Natural killer cell (primary cell): Measurements from ENCODE around the gene INSC. TPM values are rescaled to one million over a fixed set of nuclear protein-coding genes. Genes with fewer than 3 reads are reported as not detected.

Source experiments
- ATAC-seq, 3 donors: fragments of 150-1000 bp in 2 of 3; fragments of 200-7000 bp in 1 of 3; cut with Tn5 transposase; 1 replicate in 1 of 3; 2 replicates in 2 of 3; pipeline ENCODE4 v1.10.0; 2021; ENCODE audit warnings: mild to moderate bottlenecking in 2 of 3, moderate library complexity in 2 of 3
- DNase-seq, 2 donors: peaks; one replicate each; pipeline versions ENCODE4 v3.0.0 to v3.0.0-alpha.2; 2013 to 2021; ENCODE audit warnings: mixed read lengths in 1 of 2
- H3K27ac ChIP-seq: one replicate; pipeline ENCODE4 v1.5.1; 2013; ENCODE audit warnings: mild to moderate bottlenecking, low read length
- H3K27me3 ChIP-seq: one replicate; pipeline ENCODE4 v1.6.1; 2013; ENCODE audit warnings: low read length; ENCODE audit not compliant: control insufficient read depth, insufficient read depth
- H3K36me3 ChIP-seq: one replicate; pipeline ENCODE4 v1.6.1; 2013; ENCODE audit warnings: low read length; ENCODE audit not compliant: control insufficient read depth, insufficient read depth
- H3K4me1 ChIP-seq: one replicate; pipeline ENCODE4 v1.6.1; 2013; ENCODE audit warnings: low read length; ENCODE audit not compliant: control insufficient read depth, insufficient read depth
- H3K4me3 ChIP-seq: one replicate; pipeline ENCODE4 v1.5.1; 2013; ENCODE audit warnings: low read length
- H3K9me3 ChIP-seq: one replicate; pipeline ENCODE4 v1.6.1; 2013; ENCODE audit warnings: low read length; ENCODE audit not compliant: control insufficient read depth, insufficient read depth
- H3K27ac Mint-ChIP-seq, 2 donors: one replicate each; pipeline ENCODE4 v1.8.0; 2022; ENCODE audit warnings: mild to moderate bottlenecking in 2 of 2, mixed read lengths in 2 of 2, moderate library complexity in 1 of 2
- H3K27me3 Mint-ChIP-seq, 2 donors: one replicate each; pipeline ENCODE4 v1.8.0; 2022; ENCODE audit warnings: low read depth in 2 of 2, mixed read lengths in 2 of 2
- H3K36me3 Mint-ChIP-seq: one replicate; pipeline ENCODE4 v1.8.0; 2022; ENCODE audit warnings: mixed read lengths
- H3K4me1 Mint-ChIP-seq, 2 donors: one replicate each; pipeline ENCODE4 v1.8.0; 2022; ENCODE audit warnings: mixed read lengths in 2 of 2
- H3K4me3 Mint-ChIP-seq: one replicate; pipeline ENCODE4 v1.8.0; 2022; ENCODE audit warnings: mild to moderate bottlenecking, moderate library complexity, mixed read lengths
- H3K9me3 Mint-ChIP-seq, 2 donors: one replicate each; pipeline ENCODE4 v1.8.0; 2022; ENCODE audit warnings: mixed read lengths in 2 of 2
- CTCF ChIP-seq: fragments of 200-600 bp; IDR thresholded peaks from one replicate; pipeline ENCODE4 v1.8.0; 2022; ENCODE audit warnings: antibody characterized with exemption
- WGBS: methylation state at CpG from one replicate; pipeline ENCODE4 v1.1.7; 2013; ENCODE audit warnings: missing lambda C conversion rate; ENCODE audit not compliant: insufficient coverage; 5-methylcytosine and 5-hydroxymethylcytosine counted together
- intact Hi-C: fragments of 100-400 bp; cut with micrococcal nuclease; formaldehyde crosslinking; loops from one replicate; pipeline ENCODE4 v1.14.2; 2022
- total RNA-seq, 4 donors: library from RNA; stranded (reverse); fragments of 120-200 nt in 1 of 4; gene quantifications; one replicate each; pipeline versions ENCODE4 v1.2.3 to v1.2.4, GENCODE V29; 2013 to 2022

INSC gene
- total RNA-seq, 3 donors from 2014 or later (not counting 1 experiment from before 2014, with no cell fraction given): 0.16 to 0.27 TPM; not detected in 1

- Mint-ChIP-seq H3K4me3 (no peak overlapping the region), H3K36me3 (no peaks in the 10 kb centered on the region), H3K4me1 (no peaks in the 10 kb centered on the region), H3K27me3 (peaks cover 8 to 18% of the 10 kb centered on the region in 2 donors), H3K9me3 (no peaks in the 10 kb centered on the region), H3K27ac (no peak overlapping the region)
- H3K4me3 ChIP-seq: no peak overlapping the region
- H3K9me3 ChIP-seq: no peaks in the 10 kb centered on the region
- DNase-seq (no peak), ATAC-seq (no peak)
- no peaks in the 10 kb centered on the region for H3K27me3 ChIP-seq
- TF ChIP-seq CTCF: no peak
- intact Hi-C loops: no loop called here
- H3K36me3 ChIP-seq: no peaks in the 10 kb centered on the region
- 93% methylated on average over 4 of the region's 4 CpGs for WGBS
- no peaks in the 10 kb centered on the region for H3K4me1 ChIP-seq
- no peak overlapping the region for H3K27ac ChIP-seq
Measured at GRCh38 chr11:15201586-15201985, 86.9 kb downstream of the INSC start.

GRCh38 chr11:15202626-15203025 is 87.9 kb downstream of the INSC start:
- H3K4me3 Mint-ChIP-seq: no peak overlapping the region
- H3K27me3 Mint-ChIP-seq: peaks cover 7 to 12% of the 10 kb centered on the region in 2 donors
- H3K27ac Mint-ChIP-seq: no peak overlapping the region
- H3K9me3 ChIP-seq: no peaks in the 10 kb centered on the region
- H3K4me3 ChIP-seq: no peak overlapping the region
- no peak overlapping the region for H3K27ac ChIP-seq
- no peaks in the 10 kb centered on the region for H3K36me3 ChIP-seq
- WGBS: 81% methylated on average over 5 of the region's 5 CpGs
- no peaks in the 10 kb centered on the region for H3K4me1 Mint-ChIP-seq
- no peaks in the 10 kb centered on the region for H3K4me1 ChIP-seq
- no peak for TF ChIP-seq CTCF
- H3K27me3 ChIP-seq: no peaks in the 10 kb centered on the region
- H3K9me3 Mint-ChIP-seq: no peaks in the 10 kb centered on the region
- intact Hi-C loops: no loop called here
- ATAC-seq (no peak), DNase-seq (no peak)
- H3K36me3 Mint-ChIP-seq: no peaks in the 10 kb centered on the region

GRCh38 chr11:15204711-15205110 is 90.0 kb downstream of the INSC start:
- H3K27ac Mint-ChIP-seq: no peak overlapping the region
- no peaks in the 10 kb centered on the region for H3K36me3 ChIP-seq
- intact Hi-C loops: no loop called here
- H3K36me3 Mint-ChIP-seq: no peaks in the 10 kb centered on the region
- no peaks in the 10 kb centered on the region for H3K27me3 ChIP-seq
- H3K4me1 Mint-ChIP-seq: no peaks in the 10 kb centered on the region
- TF ChIP-seq CTCF: no peak
- H3K9me3 ChIP-seq: no peaks in the 10 kb centered on the region
- no peaks in the 10 kb centered on the region for H3K9me3 Mint-ChIP-seq
- WGBS: 67% methylated on average over 10 of the region's 10 CpGs
- ATAC-seq: no peak
- no peak overlapping the region for H3K4me3 ChIP-seq
- H3K4me1 ChIP-seq: no peaks in the 10 kb centered on the region
- DNase-seq: no peak
- peaks cover 0 to 14% of the 10 kb centered on the region in 2 donors for H3K27me3 Mint-ChIP-seq
- no peak overlapping the region for H3K27ac ChIP-seq
- no peak overlapping the region for H3K4me3 Mint-ChIP-seq

GRCh38 chr11:15206791-15207190 is 92.1 kb downstream of the INSC start:
- Histone ChIP-seq H3K4me1 (no peaks in the 10 kb centered on the region), H3K27ac (no peak overlapping the region), H3K36me3 (no peaks in the 10 kb centered on the region), H3K9me3 (no peaks in the 10 kb centered on the region), H3K4me3 (no peak overlapping the region), H3K27me3 (no peaks in the 10 kb centered on the region)
- intact Hi-C loops: no loop called here
- DNase-seq (no peak), ATAC-seq (no peak)
- peaks cover 0 to 14% of the 10 kb centered on the region in 2 donors for H3K27me3 Mint-ChIP-seq
- H3K4me1 Mint-ChIP-seq: no peaks in the 10 kb centered on the region
- H3K36me3 Mint-ChIP-seq: no peaks in the 10 kb centered on the region
- 100% methylated on average over 1 of the region's 2 CpGs for WGBS
- no peaks in the 10 kb centered on the region for H3K9me3 Mint-ChIP-seq
- no peak overlapping the region for H3K27ac Mint-ChIP-seq
- TF ChIP-seq CTCF: no peak
- H3K4me3 Mint-ChIP-seq: no peak overlapping the region
